DND-41 (cell line): ENCODE measurements around the gene UFSP2.

Source experiments
- CTCF ChIP-seq: IDR thresholded peaks from 2 replicates; pipeline ENCODE4 v1.5.1; 2012; ENCODE audit warnings: borderline replicate concordance, low read length, moderate library complexity, mild to moderate bottlenecking; ENCODE audit not compliant: poor library complexity, severe bottlenecking; ENCODE audit errors: extremely low read depth
- EZH2 ChIP-seq: IDR thresholded peaks from 3 replicates; pipeline ENCODE4 v1.6.1; 2012; ENCODE audit warnings: borderline replicate concordance, low read depth, mild to moderate bottlenecking, moderate library complexity, low read length, inconsistent platforms; ENCODE audit not compliant: severe bottlenecking

DNA sequence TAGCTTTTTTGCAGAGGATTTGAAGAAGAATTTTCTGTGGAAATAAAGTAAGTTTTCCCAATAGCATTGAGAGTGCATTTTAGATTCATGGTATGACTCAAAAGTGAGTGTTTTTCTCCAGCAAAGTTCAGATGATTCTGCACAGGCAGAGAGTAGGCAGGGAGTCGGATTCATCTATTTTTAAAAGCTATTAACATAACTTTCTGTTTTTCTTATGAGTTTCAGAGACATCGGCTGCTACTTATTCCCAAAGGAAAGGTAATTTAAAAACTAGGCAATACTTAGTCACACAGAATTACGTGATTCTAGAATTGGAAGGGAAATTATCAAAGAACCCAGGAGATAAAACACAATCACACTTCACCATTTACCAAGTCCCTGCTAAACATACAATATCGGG is 41.3 kb upstream of the UFSP2 start:
- TF ChIP-seq CTCF = no peak
- TF ChIP-seq EZH2 = no peak
